CD4-positive, alpha-beta memory T cell (primary cell): Measurements from ENCODE around the gene SUN5. TPM values are rescaled to one million over a fixed set of nuclear protein-coding genes. Genes with fewer than 3 reads are reported as not detected.

Experiments
- CTCF ChIA-PET: fragments of 350-600 bp; sonication (Branson Sonifier 250); formaldehyde crosslinking; loops from one replicate; lab custom pipeline; 2021; ENCODE audit warnings: inconsistent platforms; ENCODE audit not compliant: partially characterized antibody; lab: Charles Lee
- POLR2A ChIA-PET: fragments of 350-600 bp; sonication (Branson Sonifier 250); formaldehyde crosslinking; loops from one replicate; lab custom pipeline; 2021; ENCODE audit not compliant: partially characterized antibody; lab: Charles Lee
- DNase-seq, 5 donors: peaks; one replicate each; pipeline versions ENCODE4 v3.0.0 to v3.0.0-alpha.2; 2020 to 2022; ENCODE audit warnings: mixed read lengths in 1 of 5
- H3K27ac ChIP-seq: one replicate; pipeline ENCODE4 v1.7.0; 2013; ENCODE audit warnings: low read depth, low read length
- H3K27me3 ChIP-seq: 2 replicates; pipeline ENCODE4 v1.7.0; 2013; ENCODE audit warnings: mild to moderate bottlenecking, low read length, moderate library complexity; ENCODE audit not compliant: insufficient read depth
- H3K36me3 ChIP-seq: 2 replicates; pipeline ENCODE4 v1.7.0; 2013; ENCODE audit warnings: mild to moderate bottlenecking, low read length, moderate library complexity; ENCODE audit not compliant: insufficient read depth
- H3K4me1 ChIP-seq: 2 replicates; pipeline ENCODE4 v1.7.0; 2013; ENCODE audit warnings: mild to moderate bottlenecking, low read length, moderate library complexity; ENCODE audit not compliant: insufficient read depth
- H3K4me3 ChIP-seq, 2 donors: one replicate each; pipeline ENCODE4 v1.7.0; 2013; ENCODE audit warnings: low read length in 2 of 2, mild to moderate bottlenecking in 1 of 2
- H3K9me3 ChIP-seq, 2 donors: one replicate each; pipeline ENCODE4 v1.7.0; 2013; ENCODE audit warnings: low read length in 2 of 2, control low read depth in 1 of 2; ENCODE audit not compliant: control insufficient read depth in 1 of 2
- H3K27ac Mint-ChIP-seq, 7 donors: one replicate each; pipeline ENCODE4 v1.8.0; 2020 to 2021; ENCODE audit warnings: mixed read lengths in 7 of 7, mild to moderate bottlenecking in 6 of 7, inconsistent platforms in 3 of 7, moderate library complexity in 3 of 7
- H3K27me3 Mint-ChIP-seq, 2 donors: one replicate each; pipeline ENCODE4 v1.8.0; 2020 to 2021; ENCODE audit warnings: mixed read lengths in 2 of 2
- H3K36me3 Mint-ChIP-seq, 2 donors: one replicate each; pipeline ENCODE4 v1.8.0; 2020 to 2021; ENCODE audit warnings: mixed read lengths in 2 of 2, inconsistent platforms in 1 of 2, mild to moderate bottlenecking in 1 of 2
- H3K4me1 Mint-ChIP-seq, 4 donors: one replicate each; pipeline ENCODE4 v1.8.0; 2020 to 2021; ENCODE audit warnings: mixed read lengths in 4 of 4, mild to moderate bottlenecking in 1 of 4
- H3K4me3 Mint-ChIP-seq, 8 donors: one replicate each; pipeline ENCODE4 v1.8.0; 2020 to 2021; ENCODE audit warnings: mixed read lengths in 8 of 8, mild to moderate bottlenecking in 7 of 8, moderate library complexity in 6 of 8, inconsistent platforms in 3 of 8
- H3K9me3 Mint-ChIP-seq, 8 donors: one replicate each; pipeline ENCODE4 v1.8.0; 2020 to 2021; ENCODE audit warnings: mixed read lengths in 8 of 8, mild to moderate bottlenecking in 5 of 8, inconsistent platforms in 3 of 8, moderate library complexity in 1 of 8
- intact Hi-C: fragments of 100-400 bp; cut with micrococcal nuclease; formaldehyde crosslinking; loops from one replicate; pipeline ENCODE4 v1.15.1; 2023
- polyA plus RNA-seq, 2 donors: library from polyadenylated mRNA; unstranded; fragments of 300-500 nt; fragmentation: Illumina TruSeq; gene quantifications; one replicate each; pipeline ENCODE4 v1.2.3, GENCODE V29; 2021
- total RNA-seq, 2 experiments: library from RNA; stranded (reverse); gene quantifications; one replicate each; pipeline ENCODE4 v1.2.3, GENCODE V29; 2021

SUN5 gene
- total and polyA plus RNA-seq, 4 experiments from 2014 or later: not detected

DNA sequence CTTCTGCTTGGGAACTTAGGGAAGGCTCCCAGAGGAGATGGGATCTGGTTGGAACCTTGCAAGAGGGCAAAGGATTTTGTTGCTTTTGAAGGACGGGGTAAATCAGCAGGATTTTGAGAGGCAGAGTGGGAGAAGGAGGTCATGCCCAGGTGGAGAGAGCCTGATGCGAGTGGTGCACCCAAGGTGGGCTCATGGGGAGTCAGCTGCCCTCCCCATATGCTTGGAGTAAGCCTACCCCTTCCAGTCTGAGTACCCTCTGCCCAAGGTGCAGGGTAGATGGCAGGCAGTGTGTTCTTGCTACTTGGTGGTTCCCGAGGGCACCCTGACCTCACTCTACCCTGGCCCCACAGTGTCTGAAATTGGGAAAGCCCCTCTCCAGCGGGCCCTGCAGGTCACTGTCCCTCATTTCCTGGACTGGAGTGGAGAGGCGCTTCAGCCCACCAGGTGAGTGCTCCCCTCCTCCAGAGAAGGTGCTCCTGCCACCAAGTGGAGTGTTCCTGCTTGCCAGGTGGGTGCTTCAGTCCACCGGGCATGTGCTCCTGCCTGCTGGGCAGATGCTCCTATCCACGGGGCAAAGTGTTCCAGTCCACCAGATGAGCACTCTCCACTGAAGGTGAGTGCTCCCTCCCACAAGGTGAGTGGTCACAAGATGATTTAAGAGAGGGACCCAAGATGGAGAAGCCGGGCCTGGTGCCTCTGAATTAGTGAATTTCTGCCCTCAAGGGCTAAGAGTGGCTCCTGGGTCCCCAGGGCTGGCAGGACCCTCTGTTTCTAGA is 6.6 kb upstream of the SUN5 start:
- intact Hi-C loops: no loop called here
- no peaks in the 10 kb centered on the region for H3K4me1 ChIP-seq
- Mint-ChIP-seq H3K9me3 (no peaks in the 10 kb centered on the region), H3K27ac (no peak overlapping the region), H3K27me3 (no peaks in the 10 kb centered on the region), H3K4me1 (peaks cover 0 to 3% (median under 1%) of the 10 kb centered on the region in 4 donors), H3K36me3 (no peaks in the 10 kb centered on the region), H3K4me3 (no peak overlapping the region)
- no peak for DNase-seq
- H3K27ac ChIP-seq: no peak overlapping the region
- H3K9me3 ChIP-seq: no peaks in the 10 kb centered on the region
- no peaks in the 10 kb centered on the region for H3K36me3 ChIP-seq
- no peaks in the 10 kb centered on the region for H3K27me3 ChIP-seq
- POLR2A ChIA-PET: no interaction called here
- CTCF ChIA-PET: no interaction called here
- H3K4me3 ChIP-seq: no peak overlapping the region

DNA sequence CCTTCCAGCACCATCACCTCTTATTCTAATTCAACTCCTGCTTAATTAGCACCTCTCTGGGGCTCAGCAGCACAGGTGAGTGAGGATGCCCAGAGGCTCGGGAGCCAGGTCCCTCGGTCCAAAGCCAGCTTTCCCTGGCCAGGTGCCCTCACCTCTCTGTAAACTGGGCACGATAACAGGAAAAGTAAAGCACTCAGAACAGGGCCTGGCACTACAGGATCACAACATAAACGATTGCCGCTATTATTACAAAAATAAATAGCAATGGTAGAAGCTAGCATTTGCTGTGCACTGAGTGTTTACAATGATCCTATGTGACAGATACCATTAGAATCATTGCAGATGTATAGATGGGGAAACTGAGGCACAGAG is 5.9 kb upstream of the SUN5 start:
- intact Hi-C loops: no loop called here
- Mint-ChIP-seq H3K27me3 (no peaks in the 10 kb centered on the region), H3K27ac (peak overlapping the region in 1 of 7 donors; percentile 17), H3K36me3 (peaks cover 0 to 3% of the 10 kb centered on the region in 2 donors), H3K4me1 (peaks cover 2 to 7% (median 3%) of the 10 kb centered on the region in 4 donors), H3K4me3 (no peak overlapping the region), H3K9me3 (peaks cover 0 to 7% (median 3%) of the 10 kb centered on the region in 8 donors)
- Histone ChIP-seq H3K4me3 (no peak overlapping the region), H3K36me3 (no peaks in the 10 kb centered on the region), H3K9me3 (peaks cover 0 to 5% of the 10 kb centered on the region in 2 donors), H3K4me1 (peaks cover 2% of the 10 kb centered on the region), H3K27me3 (no peaks in the 10 kb centered on the region), H3K27ac (no peak overlapping the region)
- DNase-seq: no peak
- ChIA-PET POLR2A (interaction anchor here (0.6 kb wide), 1 partner anchor 38 kb away, joined by 3 read pairs; no protein-coding TSS in a partner anchor), CTCF (interaction anchor here (0.5 kb wide), 1 partner anchor 30 kb away, joined by 4 read pairs; no protein-coding TSS in a partner anchor)

DNA sequence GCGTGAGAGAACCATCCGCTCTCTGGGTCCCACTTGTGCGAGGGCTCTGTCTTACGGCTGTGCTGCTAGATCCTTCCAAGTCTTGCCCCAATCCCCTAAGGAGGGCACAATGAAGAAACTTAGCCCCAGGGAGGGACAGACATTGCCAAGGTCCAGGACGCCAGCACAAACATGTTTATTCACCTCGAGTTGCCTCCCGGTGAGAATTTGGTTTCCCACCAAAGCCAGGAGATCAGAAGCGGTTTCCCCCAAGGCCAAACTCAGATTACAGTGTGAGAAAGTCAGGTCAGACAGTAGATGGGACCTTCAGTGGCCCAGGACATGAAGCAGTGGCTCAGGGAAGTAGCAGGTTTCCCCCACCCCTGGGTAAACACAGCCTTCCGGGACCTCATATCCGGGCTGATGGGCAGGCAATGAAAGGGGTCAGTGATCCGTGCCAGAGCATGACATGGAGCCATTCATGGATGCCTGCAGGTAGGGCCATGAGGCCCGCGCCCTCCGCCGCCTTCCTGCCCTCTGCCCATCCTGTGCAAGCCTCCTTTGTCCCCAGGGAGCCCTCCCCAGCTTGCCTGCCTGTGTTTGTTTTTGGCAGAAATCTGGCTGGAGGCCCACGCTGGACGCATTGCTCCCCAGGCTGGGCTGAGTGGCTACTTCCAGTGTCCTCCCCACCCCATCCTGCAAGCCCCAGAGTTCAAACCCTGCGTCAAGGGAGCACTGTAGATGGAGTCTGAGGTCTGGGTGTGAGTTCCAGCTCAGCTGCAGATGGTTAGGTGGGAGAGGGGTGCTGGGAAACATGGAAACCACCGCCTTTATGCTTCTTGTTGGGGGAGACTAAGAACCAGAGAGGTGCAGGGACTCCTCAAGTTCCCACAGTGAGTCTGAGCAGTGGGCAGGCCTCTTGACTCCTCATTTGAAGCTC is 5.2 kb upstream of the SUN5 start:
- H3K27me3 Mint-ChIP-seq: no peaks in the 10 kb centered on the region
- intact Hi-C loops: loop anchor here (5.0 kb wide), 2 partner anchors 37 to 62 kb away; no protein-coding TSS in a partner anchor
- peak overlapping the region in 1 of 8 donors; percentile 3 for H3K4me3 Mint-ChIP-seq
- H3K4me1 ChIP-seq: peaks cover 8% of the 10 kb centered on the region
- H3K36me3 Mint-ChIP-seq: peaks cover 0 to 4% of the 10 kb centered on the region in 2 donors
- H3K4me3 ChIP-seq: no peak overlapping the region
- POLR2A ChIA-PET: interaction anchor here (0.6 kb wide), 1 partner anchor 38 kb away, joined by 3 read pairs; no protein-coding TSS in a partner anchor
- CTCF ChIA-PET: interaction anchor here (0.5 kb wide), 1 partner anchor 31 kb away, joined by 4 read pairs; no protein-coding TSS in a partner anchor
- no peak for DNase-seq
- H3K27ac Mint-ChIP-seq: peak overlapping the region in 2 of 7 donors; percentile 50 to 51
- H3K27ac ChIP-seq: no peak overlapping the region
- H3K9me3 Mint-ChIP-seq: peaks cover 0 to 8% (median 3%) of the 10 kb centered on the region in 8 donors
- H3K4me1 Mint-ChIP-seq: peaks cover 2 to 10% (median 4%) of the 10 kb centered on the region in 4 donors
- H3K9me3 ChIP-seq: peaks cover 0 to 8% of the 10 kb centered on the region in 2 donors
- H3K36me3 ChIP-seq: no peaks in the 10 kb centered on the region
- H3K27me3 ChIP-seq: no peaks in the 10 kb centered on the region

DNA sequence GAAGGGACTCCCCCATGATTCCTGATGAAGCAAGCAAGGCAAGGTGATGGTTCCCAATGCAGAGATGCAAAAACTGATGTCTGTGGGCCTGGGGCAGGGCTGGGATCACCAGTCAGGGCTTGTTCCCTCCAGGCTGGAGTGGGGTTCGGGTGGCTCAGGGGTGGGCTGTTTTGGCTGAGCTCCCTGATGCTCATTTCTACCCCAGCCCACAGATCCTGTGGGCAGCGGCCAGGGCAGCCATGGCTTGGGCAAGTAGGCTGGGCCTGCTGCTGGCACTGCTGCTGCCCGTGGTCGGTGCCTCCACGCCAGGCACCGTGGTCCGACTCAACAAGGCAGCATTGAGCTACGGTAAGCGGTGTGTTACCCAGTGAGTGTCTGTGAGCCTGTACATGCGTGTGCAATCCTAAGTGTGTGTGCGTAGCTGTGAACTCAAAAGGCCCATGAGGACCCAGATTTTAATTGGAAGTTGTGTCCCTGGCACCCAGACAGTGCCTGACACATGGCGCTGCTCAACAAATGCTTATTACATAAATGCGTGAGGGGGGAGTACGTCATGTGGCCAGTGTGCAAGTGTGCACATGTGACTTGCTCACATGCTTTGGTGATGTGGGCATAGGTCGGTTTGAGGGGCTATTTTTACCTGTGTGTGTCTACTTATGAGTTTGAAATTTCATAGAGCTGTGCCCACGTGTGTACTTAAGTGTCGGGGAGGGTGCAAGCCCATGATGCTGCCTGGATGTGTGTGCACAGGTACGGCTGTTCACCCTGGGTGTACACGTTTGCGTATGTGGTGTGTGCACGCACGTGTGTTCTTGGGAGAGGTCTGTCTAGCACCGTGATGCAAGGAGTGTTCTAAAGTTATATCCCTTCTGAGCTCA is 4.3 kb upstream of the SUN5 start:
- Mint-ChIP-seq H3K27me3 (no peaks in the 10 kb centered on the region), H3K9me3 (peaks cover 0 to 8% (median 3%) of the 10 kb centered on the region in 8 donors), H3K36me3 (peaks cover 0 to 4% of the 10 kb centered on the region in 2 donors)

DNA sequence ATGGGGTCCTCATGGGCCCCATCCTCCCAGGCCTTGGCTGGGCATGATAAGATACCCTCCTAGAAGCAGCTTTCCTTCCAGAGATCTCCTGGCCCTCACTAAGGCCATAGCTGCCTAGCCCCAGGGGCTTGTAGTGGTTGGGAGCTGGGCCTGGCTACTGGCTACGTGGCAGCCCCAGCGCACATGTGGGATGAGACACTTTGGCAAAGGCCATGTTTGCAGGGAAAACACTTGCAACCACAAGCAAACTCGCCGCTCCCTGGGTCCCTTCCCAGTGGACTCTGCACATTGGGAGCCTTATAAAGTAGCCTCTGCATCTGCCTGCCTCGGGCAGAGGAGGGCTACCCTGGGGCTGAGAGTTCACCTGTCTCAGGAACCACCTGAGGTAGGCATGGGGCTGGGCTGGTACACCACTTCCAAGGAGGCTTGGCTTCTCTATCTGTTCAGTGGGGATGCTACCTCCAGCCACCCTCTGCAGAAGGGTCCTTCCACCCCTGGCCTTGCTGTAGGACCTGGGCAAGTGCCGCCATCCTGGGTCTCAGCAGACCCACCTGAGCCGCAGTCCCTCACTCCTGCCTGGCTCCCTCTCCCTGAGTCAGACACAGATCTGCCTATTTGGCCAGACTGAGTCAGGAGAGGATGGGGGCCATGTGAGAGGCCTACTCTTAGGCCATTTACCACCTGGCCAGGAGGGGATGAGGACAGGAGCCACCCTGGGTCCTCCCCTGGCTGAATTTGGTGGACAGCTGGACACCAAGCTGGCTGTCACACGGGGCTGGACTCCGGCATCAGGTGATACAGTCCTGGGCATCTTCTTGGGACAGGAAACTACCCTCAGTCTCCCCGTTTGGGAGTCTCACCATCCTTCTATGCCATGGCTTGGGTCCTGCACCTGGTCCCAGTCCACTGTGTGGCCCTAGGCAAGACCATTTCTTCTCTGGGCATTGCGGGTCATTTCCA is 3.4 kb upstream of the SUN5 start, which contains the start of gene BPIFB2:
Gene BPIFB2 (plus strand): TSS at position 329 of the 960 bp plus-strand sequence. CDS start 871 bp downstream, outside the sequence.
- no peak within 1 kb of the TSS for H3K27ac ChIP-seq
- no peaks in the 10 kb centered on the region for H3K36me3 ChIP-seq
- ChIA-PET POLR2A (no interaction called here), CTCF (interaction anchor here (0.9 kb wide), 1 partner anchor 62 kb away, joined by 3 read pairs; no protein-coding TSS in a partner anchor)
- Mint-ChIP-seq H3K36me3 (peaks cover 0 to 4% of the 10 kb centered on the region in 2 donors), H3K9me3 (peaks cover 0 to 8% (median 3%) of the 10 kb centered on the region in 8 donors), H3K27ac (peak within 1 kb of the TSS in 1 of 7 donors; percentile 20), H3K27me3 (no peaks in the 10 kb centered on the region), H3K4me1 (peaks cover 2 to 22% (median 5%) of the 10 kb centered on the region in 4 donors), H3K4me3 (no peak within 1 kb of the TSS)
- peaks cover 0 to 8% of the 10 kb centered on the region in 2 donors for H3K9me3 ChIP-seq
- peaks cover 11% of the 10 kb centered on the region for H3K4me1 ChIP-seq
- H3K4me3 ChIP-seq: no peak within 1 kb of the TSS
- DNase-seq: no peak
- intact Hi-C loops: loop anchor here (5.0 kb wide), 2 partner anchors 35 to 60 kb away; no protein-coding TSS in a partner anchor
- no peaks in the 10 kb centered on the region for H3K27me3 ChIP-seq

More for the DNA sequence above, 4.3 kb upstream of the SUN5 start:
- peak overlapping the region in 1 of 7 donors; percentile 36 for H3K27ac Mint-ChIP-seq
- Histone ChIP-seq H3K9me3 (peaks cover 0 to 8% of the 10 kb centered on the region in 2 donors), H3K36me3 (no peaks in the 10 kb centered on the region), H3K4me1 (peaks cover 11% of the 10 kb centered on the region), H3K27me3 (no peaks in the 10 kb centered on the region), H3K27ac (no peak overlapping the region), H3K4me3 (no peak overlapping the region)
- intact Hi-C loops: loop anchor here (5.0 kb wide), 2 partner anchors 36 to 61 kb away; no protein-coding TSS in a partner anchor
- ChIA-PET POLR2A (no interaction called here), CTCF (interaction anchor here (0.9 kb wide), 1 partner anchor 63 kb away, joined by 3 read pairs; no protein-coding TSS in a partner anchor)
- no peak overlapping the region for H3K4me3 Mint-ChIP-seq
- peaks cover 2 to 19% (median 5%) of the 10 kb centered on the region in 4 donors for H3K4me1 Mint-ChIP-seq
- no peak for DNase-seq
